Mononuclear cell (primary cell): ENCODE results near the gene ACBD6. TPM values are rescaled to one million over a fixed set of nuclear protein-coding genes. Genes with fewer than 3 reads are reported as not detected.

Source experiments
- H3K27me3 ChIP-seq: 2 replicates; pipeline ENCODE4 v1.6.0; 2011; ENCODE audit warnings: low read length, control low read depth; ENCODE audit not compliant: insufficient read depth
- H3K4me1 ChIP-seq: 2 replicates; pipeline ENCODE4 v1.5.1; 2011; ENCODE audit warnings: mild to moderate bottlenecking, low read length, control low read depth; ENCODE audit not compliant: insufficient read depth
- H3K4me3 ChIP-seq: 2 replicates; pipeline ENCODE4 v1.5.1; 2011; ENCODE audit warnings: mild to moderate bottlenecking, low read length, moderate library complexity
- H3K9me3 ChIP-seq: 2 replicates; pipeline ENCODE4 v1.5.1; 2011; ENCODE audit warnings: low read depth, mild to moderate bottlenecking, control low read depth, low read length
- total RNA-seq: library from RNA; depleted of rRNA; stranded (reverse); fragments of >200 nt; gene quantifications from one replicate; pipeline ENCODE4 v1.2.3, GENCODE V29; 2012

Gene ACBD6
- total RNA-seq, 1 donor, result 30.0 TPM

DNA sequence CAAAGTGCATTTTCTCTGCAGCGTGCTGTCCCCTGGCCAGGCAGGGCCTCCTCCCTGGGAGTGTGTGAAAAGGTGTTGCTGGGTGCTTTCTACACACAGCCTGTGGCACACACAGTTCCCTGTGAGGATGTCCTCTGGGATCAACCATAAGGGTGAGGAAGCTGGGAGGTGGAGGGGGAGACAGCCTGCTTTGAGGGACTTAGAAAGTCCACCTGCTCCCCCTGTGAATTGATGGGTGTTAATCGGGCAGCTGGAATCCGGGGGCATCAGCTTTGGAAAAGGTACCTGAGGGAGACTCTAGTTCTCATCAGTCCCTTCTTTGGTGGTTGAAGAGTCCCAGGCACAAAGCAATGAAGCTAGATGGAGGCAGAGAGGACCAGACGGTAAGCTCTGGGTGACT lies 236.5 kb downstream of the ACBD6 start:
- Histone ChIP-seq H3K4me1 (peaks cover 17% of the 10 kb centered on the region), H3K9me3 (no peaks in the 10 kb centered on the region), H3K4me3 (no peak overlapping the region), H3K27me3 (no peaks in the 10 kb centered on the region)

GRCh38 chr1:180265201-180265600 lies 237.2 kb downstream of the ACBD6 start:
- Histone ChIP-seq H3K4me3 (no peak overlapping the region), H3K27me3 (no peaks in the 10 kb centered on the region), H3K9me3 (no peaks in the 10 kb centered on the region), H3K4me1 (peaks cover 10% of the 10 kb centered on the region)

- Histone ChIP-seq H3K4me3 (no peak overlapping the region), H3K4me1 (peaks cover 4% of the 10 kb centered on the region), H3K27me3 (no peaks in the 10 kb centered on the region), H3K9me3 (no peaks in the 10 kb centered on the region)
Observed at GRCh38 chr1:180264595-180264994, 237.8 kb downstream of the ACBD6 start.

- H3K9me3 ChIP-seq, result no peaks in the 10 kb centered on the region
- no peak overlapping the region for H3K4me3 ChIP-seq
- H3K27me3 ChIP-seq, result no peaks in the 10 kb centered on the region
- H3K4me1 ChIP-seq, result no peaks in the 10 kb centered on the region
Observed at GRCh38 chr1:180262628-180263488, 239.5 kb downstream of the ACBD6 start.

DNA sequence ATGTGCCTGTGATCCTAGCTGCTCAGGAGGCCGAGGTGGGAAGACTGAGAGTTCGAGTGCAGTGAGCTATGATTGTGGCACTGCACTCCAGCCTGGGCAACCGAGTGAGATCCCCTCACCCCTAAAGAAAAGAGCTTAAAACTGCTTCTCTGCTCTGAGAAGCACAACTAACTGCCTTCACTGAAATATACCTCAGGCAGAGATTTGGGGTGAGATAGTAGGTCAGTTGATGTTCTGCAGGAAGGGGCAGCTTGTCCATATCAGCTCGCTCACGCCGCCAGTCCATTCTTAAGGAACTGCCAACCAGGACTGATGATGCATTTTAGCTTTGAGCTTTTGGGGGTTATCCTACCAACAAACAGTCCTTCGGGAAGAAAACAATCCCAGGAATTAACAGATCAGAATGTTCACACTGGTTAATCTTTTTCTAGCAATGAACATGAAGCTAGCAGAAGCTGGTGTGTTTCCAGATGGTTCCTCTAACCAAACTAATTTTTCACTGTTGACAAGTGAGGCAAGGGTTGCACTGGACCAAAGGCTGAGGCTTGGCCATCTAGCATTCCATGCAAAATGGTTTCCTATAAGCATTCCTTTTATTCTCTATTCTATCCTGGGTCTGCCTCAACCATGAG lies 240.7 kb downstream of the ACBD6 start:
- Histone ChIP-seq H3K27me3 (no peaks in the 10 kb centered on the region), H3K4me1 (no peaks in the 10 kb centered on the region), H3K9me3 (no peaks in the 10 kb centered on the region), H3K4me3 (no peak overlapping the region)

DNA sequence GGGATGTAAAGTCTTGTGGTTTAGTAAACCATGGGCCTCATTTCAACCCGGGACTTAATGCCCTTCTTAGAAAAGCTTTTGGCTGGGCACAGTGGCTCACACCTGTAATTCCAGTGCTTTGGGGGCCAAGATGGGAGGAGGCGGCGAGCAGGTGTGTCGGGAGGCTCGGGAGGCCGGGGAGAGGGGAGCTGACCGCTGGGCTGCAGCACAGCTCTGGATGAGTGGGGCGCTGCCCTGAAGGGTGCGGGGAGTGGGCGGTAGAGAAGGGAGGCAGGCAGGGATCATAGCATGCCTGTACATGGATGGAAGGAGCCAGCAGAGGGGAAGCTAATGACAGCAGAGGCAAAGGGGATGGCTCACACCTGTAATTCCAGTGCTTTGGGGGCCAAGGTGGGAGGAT lies 241.3 kb downstream of the ACBD6 start:
- no peak overlapping the region for H3K4me3 ChIP-seq
- H3K27me3 ChIP-seq, result no peaks in the 10 kb centered on the region
- no peaks in the 10 kb centered on the region for H3K9me3 ChIP-seq
- H3K4me1 ChIP-seq, result no peaks in the 10 kb centered on the region

GRCh38 chr1:180260541-180260940 lies 241.8 kb downstream of the ACBD6 start:
- H3K4me3 ChIP-seq, result no peak overlapping the region
- H3K4me1 ChIP-seq, result no peaks in the 10 kb centered on the region

DNA sequence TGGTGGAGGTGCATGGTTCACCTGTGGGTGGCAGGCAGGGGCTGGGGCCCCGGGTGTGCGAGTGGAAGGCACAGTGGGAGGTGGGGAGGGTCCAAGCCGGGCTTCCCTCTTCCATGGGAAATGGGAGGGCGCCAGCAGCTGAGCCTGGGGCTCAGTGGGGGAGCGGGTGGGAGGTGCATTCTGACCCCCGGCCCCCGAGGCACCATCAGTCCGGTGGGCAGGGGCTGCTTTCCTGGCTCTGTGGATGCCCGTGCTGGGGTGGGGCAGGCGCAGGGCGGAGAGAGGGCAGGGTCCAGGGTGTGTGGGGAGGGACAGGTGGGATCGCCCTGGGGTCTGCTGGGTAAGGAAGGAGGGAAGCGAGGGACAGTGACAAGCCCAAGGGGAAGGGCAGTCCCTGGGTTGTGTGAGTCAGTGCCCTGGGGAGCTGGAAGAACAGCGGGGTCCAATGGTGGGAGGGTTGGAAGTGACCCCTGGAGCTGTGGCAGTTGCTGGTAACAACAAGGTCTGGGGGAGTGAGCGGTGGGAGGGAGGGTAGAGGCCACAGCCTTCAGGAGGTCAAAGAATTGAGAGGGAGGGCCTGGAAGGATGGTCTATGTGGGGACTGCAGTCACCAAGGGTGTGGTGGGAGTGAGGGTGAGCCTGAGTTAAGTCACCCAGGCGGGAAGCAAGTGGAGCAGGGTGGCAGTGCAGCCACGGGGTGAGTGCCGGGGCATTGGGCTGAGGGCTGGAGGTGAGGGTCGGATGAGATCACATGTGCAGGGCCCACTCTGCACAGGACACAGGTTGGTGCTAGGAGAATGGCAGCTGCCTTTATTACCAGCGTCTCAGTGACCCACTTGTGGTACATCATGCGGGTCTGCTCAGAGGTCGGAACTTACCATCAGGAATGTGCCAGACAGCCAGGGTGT lies 242.7 kb downstream of the ACBD6 start:
- Histone ChIP-seq H3K4me1 (no peaks in the 10 kb centered on the region), H3K4me3 (no peak overlapping the region), H3K9me3 (no peaks in the 10 kb centered on the region), H3K27me3 (no peaks in the 10 kb centered on the region)

More at GRCh38 chr1:180260541-180260940, 241.8 kb downstream of the ACBD6 start:
- Histone ChIP-seq H3K27me3 (no peaks in the 10 kb centered on the region), H3K9me3 (no peaks in the 10 kb centered on the region)

DNA sequence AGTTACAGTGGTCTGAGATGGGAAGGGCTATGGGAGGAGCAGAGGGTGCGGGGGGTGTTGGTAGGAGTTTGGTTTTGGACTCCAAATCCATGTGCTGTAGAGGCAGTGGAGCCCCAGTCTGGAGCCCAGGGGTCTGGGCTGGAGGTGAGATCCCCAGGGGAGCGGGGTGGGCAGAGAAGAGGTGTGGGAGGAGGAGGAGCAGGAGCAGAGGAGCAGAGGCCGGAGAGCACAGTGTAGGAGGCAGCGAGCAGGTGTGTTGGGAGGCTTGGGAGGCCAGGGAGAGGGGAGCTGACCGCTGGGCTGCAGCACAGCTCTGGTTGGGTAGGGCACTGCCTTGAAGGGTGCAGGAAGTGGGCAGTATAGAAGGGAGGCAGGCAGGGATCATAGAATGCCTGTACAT lies 243.4 kb downstream of the ACBD6 start:
- no peak overlapping the region for H3K4me3 ChIP-seq
- H3K4me1 ChIP-seq, result no peaks in the 10 kb centered on the region
- H3K9me3 ChIP-seq, result no peaks in the 10 kb centered on the region
- no peaks in the 10 kb centered on the region for H3K27me3 ChIP-seq

DNA sequence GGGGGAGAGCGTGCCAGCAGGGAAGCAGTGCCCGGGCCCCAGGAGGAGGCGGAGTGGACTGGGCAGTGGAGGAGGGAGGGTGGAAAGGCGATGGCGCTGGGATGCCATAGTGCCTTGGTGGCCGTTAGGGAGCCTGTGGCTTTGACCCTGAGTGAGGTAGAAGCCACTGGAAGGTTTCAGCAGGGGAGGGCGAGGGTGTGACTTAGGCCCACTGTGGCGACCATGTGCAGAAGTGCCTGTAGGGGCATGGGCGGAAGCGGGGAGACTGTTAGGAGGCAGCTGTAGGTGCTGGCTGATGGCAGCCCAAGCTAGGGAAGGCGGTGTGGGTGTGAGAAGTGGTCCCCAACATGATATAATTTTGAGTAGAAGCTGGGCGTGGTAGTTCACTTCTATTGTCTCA lies 244.1 kb downstream of the ACBD6 start:
- no peak overlapping the region for H3K4me3 ChIP-seq
- no peaks in the 10 kb centered on the region for H3K27me3 ChIP-seq
- no peaks in the 10 kb centered on the region for H3K9me3 ChIP-seq
- no peaks in the 10 kb centered on the region for H3K4me1 ChIP-seq

DNA sequence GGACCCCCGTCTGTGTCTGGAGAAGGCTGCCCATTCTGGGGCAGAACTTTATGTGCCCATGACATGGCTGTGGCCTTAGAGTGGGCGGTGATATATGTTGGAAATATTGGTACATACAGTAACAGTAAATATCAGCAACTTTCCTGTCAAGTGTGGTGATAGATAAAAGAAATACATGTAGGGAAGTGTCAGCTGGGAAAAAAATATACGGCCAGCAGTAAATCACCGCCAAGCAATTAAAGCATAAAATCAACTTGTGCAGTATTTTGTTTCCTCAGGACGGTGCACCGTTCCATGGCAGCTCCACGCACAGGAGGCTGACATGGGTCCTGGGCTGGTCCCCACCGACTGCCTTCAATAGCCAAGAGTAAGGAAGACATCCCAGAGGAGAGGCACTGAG lies 244.9 kb downstream of the ACBD6 start:
- Histone ChIP-seq H3K4me3 (no peak overlapping the region), H3K9me3 (no peaks in the 10 kb centered on the region), H3K4me1 (no peaks in the 10 kb centered on the region), H3K27me3 (no peaks in the 10 kb centered on the region)

DNA sequence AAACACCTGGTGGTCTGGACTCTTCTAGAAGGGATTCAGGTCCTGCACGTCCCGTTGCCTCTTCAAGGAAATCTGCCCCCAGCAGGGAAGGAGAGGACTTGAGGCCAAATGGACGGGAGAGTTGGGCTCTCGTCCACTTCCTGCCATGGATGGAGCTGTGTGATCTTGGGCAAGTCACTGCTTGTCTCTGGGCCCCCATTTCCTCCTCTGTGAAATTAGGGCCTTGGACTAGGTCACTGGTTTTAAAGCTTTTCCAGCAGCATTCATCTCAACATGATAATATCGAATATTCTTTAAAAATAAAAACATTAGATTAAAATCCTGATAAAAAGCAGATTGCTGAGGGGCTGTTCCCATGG lies 245.4 kb downstream of the ACBD6 start:
- no peaks in the 10 kb centered on the region for H3K27me3 ChIP-seq
- H3K9me3 ChIP-seq, result no peaks in the 10 kb centered on the region
- no peak overlapping the region for H3K4me3 ChIP-seq
- H3K4me1 ChIP-seq, result no peaks in the 10 kb centered on the region

DNA sequence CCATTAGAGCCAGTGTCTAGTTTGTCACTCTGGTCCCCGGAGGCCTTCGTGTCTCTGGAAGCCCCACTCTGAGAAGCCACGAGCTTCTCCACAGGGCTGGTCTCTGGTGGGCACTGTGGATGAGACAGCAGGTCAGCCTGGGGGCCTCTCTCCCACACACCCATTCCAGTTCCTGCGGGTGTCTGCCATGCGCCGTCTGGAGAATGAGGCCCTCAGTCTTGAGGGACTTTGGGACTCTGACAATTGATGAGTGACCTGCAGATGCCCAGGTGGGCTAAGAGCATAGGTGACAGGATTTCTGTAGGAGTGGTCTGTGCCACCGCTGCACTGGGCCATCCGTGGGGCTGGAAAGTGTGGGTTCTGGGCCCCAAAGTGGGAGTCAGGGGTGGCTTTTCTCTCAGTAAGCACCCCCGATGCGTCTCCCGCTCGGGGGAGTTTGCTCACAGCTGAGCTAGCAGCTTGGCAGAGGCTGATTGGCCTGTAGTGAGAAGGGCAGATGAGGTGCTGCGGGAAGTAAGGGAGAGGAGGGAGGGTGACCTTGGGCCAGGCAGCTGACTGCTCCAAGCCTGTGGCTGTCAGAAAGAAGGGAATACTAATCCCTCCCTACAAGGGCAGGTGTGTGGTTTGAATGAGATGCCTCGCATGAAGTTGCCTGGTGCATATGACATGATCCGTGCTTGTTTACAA lies 245.9 kb downstream of the ACBD6 start:
- H3K27me3 ChIP-seq, result no peaks in the 10 kb centered on the region

GRCh38 chr1:180255536-180256340 lies 246.6 kb downstream of the ACBD6 start:
- no peaks in the 10 kb centered on the region for H3K9me3 ChIP-seq
- no peak overlapping the region for H3K4me3 ChIP-seq
- H3K27me3 ChIP-seq, result no peaks in the 10 kb centered on the region
- no peaks in the 10 kb centered on the region for H3K4me1 ChIP-seq

More for the DNA sequence above, 245.9 kb downstream of the ACBD6 start:
- H3K9me3 ChIP-seq, result no peaks in the 10 kb centered on the region
- no peaks in the 10 kb centered on the region for H3K4me1 ChIP-seq
- no peak overlapping the region for H3K4me3 ChIP-seq
